Psoas muscle (tissue), 8 donors: ENCODE data around the gene USP30. TPM values are rescaled to one million over a fixed set of nuclear protein-coding genes. Genes with fewer than 3 reads are reported as not detected.
"Not testable (repeated sequence)": the region's sequence is repeated elsewhere in the genome, so short reads cannot be mapped to it uniquely, and the experiment has no call there.

Source experiments
- ATAC-seq, 4 donors: fragments of 200-7000 bp; cut with Tn5 transposase; one replicate each; pipeline ENCODE4 v1.9.1; 2020; ENCODE audit warnings: moderate library complexity in 3 of 4, mild to moderate bottlenecking in 2 of 4
- DNase-seq, 2 donors: peaks; one replicate each; pipeline ENCODE4 v3.0.0-alpha.2; 2020
- H3K27ac ChIP-seq: fragments of 200-600 bp; one replicate; pipeline ENCODE4 v1.8.0; 2022
- H3K27me3 ChIP-seq, 3 donors: fragments of 200-600 bp in 1 of 3; one replicate each; pipeline versions ENCODE4 v1.6.1 to v1.8.0; 2013 to 2022; ENCODE audit warnings: low read length in 2 of 3, mild to moderate bottlenecking in 2 of 3, moderate library complexity in 1 of 3; ENCODE audit not compliant: insufficient read depth in 3 of 3
- H3K36me3 ChIP-seq, 2 donors: fragments of 200-600 bp in 1 of 2; one replicate each; pipeline versions ENCODE4 v1.6.1 to v1.8.0; 2013 to 2022; ENCODE audit warnings: low read depth in 1 of 2, mild to moderate bottlenecking in 1 of 2, moderate library complexity in 1 of 2; ENCODE audit not compliant: insufficient read depth in 1 of 2
- H3K4me1 ChIP-seq: fragments of 200-600 bp; one replicate; pipeline ENCODE4 v1.8.0; 2022
- H3K4me3 ChIP-seq: fragments of 200-600 bp; one replicate; pipeline ENCODE4 v1.8.0; 2022; ENCODE audit warnings: mild to moderate bottlenecking
- H3K9me3 ChIP-seq: fragments of 200-600 bp; one replicate; pipeline ENCODE4 v1.8.0; 2022
- CTCF ChIP-seq: fragments of 200-600 bp; IDR thresholded peaks from one replicate; pipeline ENCODE4 v1.8.0; 2022; ENCODE audit warnings: antibody characterized with exemption
- WGBS, 3 donors: extraction: QIAGEN DNeasy Blood & Tissue Kit; methylation state at CpG; one replicate each; pipeline versions ENCODE4 v1.1.6 to v1.1.7; 2013; 5-methylcytosine and 5-hydroxymethylcytosine counted together
- intact Hi-C, 2 donors: fragments of 100-400 bp; cut with DNase I; formaldehyde crosslinking; loops; one replicate each; pipeline versions ENCODE4 v1.11.0 to v1.14.2; 2022
- polyA plus RNA-seq, 3 donors: library from polyadenylated mRNA; stranded (reverse); fragments of 200-250 nt; gene quantifications; one replicate each; pipeline ENCODE4 v1.2.3, GENCODE V29; 2013
- total RNA-seq, 4 donors: library from RNA; stranded (reverse); fragmentation: NEBNext Ultra II Directional in 2 of 4; extraction: Animal tissue kit (Norgen Biotek cat#: 25700) in 2 of 4; gene quantifications; one replicate each; pipeline versions ENCODE4 v1.2.1 to v1.2.4, GENCODE V29; 2021 to 2023
- donor health status: healthy with polysubstance abuse.
- donor health status: DM: no; HTN: no; CAD: no; lungs with moderate emphysema.
- donor health status: Bipolar disorder and iron deficiency.
- donor health status: healthy.
- donor health status: DM: yes; HTN: yes; CAD: no.
- donor health status: DM: no; HTN: no; CAD: no.
- donor health status: DM: no; HTN: no; CAD: no.
- donor health status: DM: yes; HTN: yes; CAD: no.

Gene USP30
- total and polyA plus RNA-seq, 7 donors, result 4.7 to 14.6 (median 10.9) TPM

- Histone ChIP-seq H3K4me3 (peak overlapping the region; percentile 88), H3K27me3 (no peaks in the 10 kb centered on the region), H3K36me3 (peaks cover 0 to 6% of the 10 kb centered on the region in 2 donors), H3K9me3 (no peaks in the 10 kb centered on the region), H3K27ac (peak overlapping the region; percentile 90), H3K4me1 (peaks cover 11% of the 10 kb centered on the region)
- 3 to 10% (median 3%) methylated on average over 6 of the region's 6 CpGs for WGBS, 3 donors
- no peak for DNase-seq
- intact Hi-C loops, result no loop called here
- ATAC-seq, result peak in 3 of 4 donors; percentile 49 to 72 (median 50)
- no peak for TF ChIP-seq CTCF
Measured at GRCh38 chr12:109052097-109052413, 321 bp upstream of the USP30 start.

GRCh38 chr12:109053382-109054123 lies 1.2 kb downstream of the USP30 start:
- Histone ChIP-seq H3K36me3 (peaks cover 0 to 20% of the 10 kb centered on the region in 2 donors), H3K27me3 (no peaks in the 10 kb centered on the region), H3K4me1 (peaks cover 11% of the 10 kb centered on the region), H3K27ac (peak overlapping the region; percentile 90), H3K9me3 (no peaks in the 10 kb centered on the region), H3K4me3 (peak overlapping the region; percentile 88)
- DNase-seq (no peak), ATAC-seq (no peak)
- no peak for TF ChIP-seq CTCF
- intact Hi-C loops, result no loop called here
- 15 to 23% (median 17%) methylated on average over 9 of the region's 9 CpGs for WGBS, 3 donors

- ATAC-seq, DNase-seq, H3K27ac ChIP-seq, H3K27me3 ChIP-seq, H3K9me3 ChIP-seq, intact Hi-C loops: not testable (repeated sequence)
- H3K4me3 ChIP-seq, result peak overlapping the region; percentile 88
- peaks cover 11% of the 10 kb centered on the region for H3K4me1 ChIP-seq
- peaks cover 0 to 26% of the 10 kb centered on the region in 2 donors for H3K36me3 ChIP-seq
- 86 to 95% (median 89%) methylated on average over 4 of the region's 4 CpGs for WGBS, 3 donors
Measured at GRCh38 chr12:109054124-109054513, 1.7 kb downstream of the USP30 start.

- Histone ChIP-seq H3K36me3 (peaks cover 0 to 30% of the 10 kb centered on the region in 2 donors), H3K4me1 (peaks cover 11% of the 10 kb centered on the region), H3K4me3 (peak overlapping the region; percentile 88), H3K9me3 (no peaks in the 10 kb centered on the region), H3K27ac (no peak overlapping the region), H3K27me3 (no peaks in the 10 kb centered on the region)
- no peak for DNase-seq
- intact Hi-C loops, result no loop called here
- ATAC-seq, result no peak
- TF ChIP-seq CTCF, result no peak
Measured at GRCh38 chr12:109054520-109054919, 2.1 kb downstream of the USP30 start.

GRCh38 chr12:109056891-109057290 lies 4.5 kb downstream of the USP30 start:
- Histone ChIP-seq H3K36me3 (peaks cover 0 to 51% of the 10 kb centered on the region in 2 donors), H3K9me3 (no peaks in the 10 kb centered on the region), H3K27me3 (no peaks in the 10 kb centered on the region), H3K4me3 (no peak overlapping the region), H3K27ac (no peak overlapping the region), H3K4me1 (peaks cover 11% of the 10 kb centered on the region)
- no peak for ATAC-seq
- WGBS, 3 donors, result 81 to 82% (median 81%) methylated on average over 3 of the region's 3 CpGs
- DNase-seq, result no peak
- TF ChIP-seq CTCF, result no peak
- intact Hi-C loops, result no loop called here
